GM23248 (cell line): ENCODE results near the gene MYO18B. TPM values are rescaled to one million over a fixed set of nuclear protein-coding genes. Genes with fewer than 3 reads are reported as not detected.

ENCODE experiments used
- DNase-seq: peaks from one replicate; pipeline ENCODE4 v3.0.0-alpha.2; 2015
- H2AFZ ChIP-seq: fragments of 200-600 bp; sonication (generic); 2 replicates; pipeline ENCODE4 v1.6.1; 2016; ENCODE audit warnings: antibody characterized with exemption
- H3F3A ChIP-seq: fragments of 200-600 bp; sonication (generic); 2 replicates; pipeline ENCODE4 v1.6.1; 2016; ENCODE audit warnings: mild to moderate bottlenecking, antibody characterized with exemption, mixed run types; ENCODE audit not compliant: insufficient read depth
- H3K27ac ChIP-seq: fragments of 200-600 bp; sonication (generic); 2 replicates; pipeline ENCODE4 v1.5.1; 2016; ENCODE audit warnings: mild to moderate bottlenecking
- H3K27me3 ChIP-seq: fragments of 200-600 bp; sonication (generic); replicated peaks from 2 replicates; pipeline ENCODE4 v1.6.1; 2016; ENCODE audit warnings: mild to moderate bottlenecking; ENCODE audit not compliant: insufficient read depth
- H3K36me3 ChIP-seq: fragments of 200-600 bp; sonication (generic); 2 replicates; pipeline ENCODE4 v1.6.1; 2016; ENCODE audit warnings: low read depth, mild to moderate bottlenecking
- H3K4me1 ChIP-seq: fragments of 200-600 bp; sonication (generic); 2 replicates; pipeline ENCODE4 v1.6.1; 2016; ENCODE audit warnings: mild to moderate bottlenecking; ENCODE audit not compliant: insufficient read depth
- H3K4me2 ChIP-seq: fragments of 200-600 bp; sonication (generic); one replicate; pipeline ENCODE4 v1.6.1; 2016; ENCODE audit warnings: mild to moderate bottlenecking; ENCODE audit not compliant: unreplicated experiment
- H3K4me3 ChIP-seq: fragments of 200-600 bp; sonication (generic); 2 replicates; pipeline ENCODE4 v1.5.1; 2016; ENCODE audit warnings: mild to moderate bottlenecking
- H3K79me2 ChIP-seq: fragments of 200-600 bp; sonication (generic); 2 replicates; pipeline ENCODE4 v1.6.1; 2016; ENCODE audit warnings: mild to moderate bottlenecking; ENCODE audit not compliant: insufficient read depth
- H3K9ac ChIP-seq: fragments of 200-600 bp; sonication (generic); 2 replicates; pipeline ENCODE4 v1.6.1; 2016; ENCODE audit warnings: mild to moderate bottlenecking
- H3K9me2 ChIP-seq: fragments of 200-600 bp; sonication (generic); 2 replicates; pipeline ENCODE4 v1.6.1; 2016; ENCODE audit warnings: mixed run types, mild to moderate bottlenecking, moderate library complexity; ENCODE audit not compliant: insufficient read depth
- H3K9me3 ChIP-seq: fragments of 200-600 bp; sonication (generic); one replicate; pipeline ENCODE4 v1.6.1; 2017; ENCODE audit warnings: low read depth
- H4K20me1 ChIP-seq: fragments of 200-600 bp; sonication (generic); 2 replicates; pipeline ENCODE4 v1.6.0; 2016; ENCODE audit not compliant: insufficient read depth
- EZH2 ChIP-seq: fragments of 200-600 bp; sonication (generic); IDR thresholded peaks from 2 replicates; pipeline ENCODE4 v1.6.1; 2018; ENCODE audit warnings: antibody characterized with exemption, mild to moderate bottlenecking; ENCODE audit not compliant: insufficient read depth, poor library complexity, severe bottlenecking
- EZH2phosphoT487 ChIP-seq: fragments of 200-600 bp; sonication (generic); IDR thresholded peaks from 2 replicates; pipeline ENCODE4 v1.6.1; 2018; ENCODE audit warnings: antibody characterized with exemption, moderate library complexity, mild to moderate bottlenecking, low read depth; ENCODE audit not compliant: insufficient read depth
- WGBS, 2 experiments: methylation state at CpG; one replicate each; pipeline ENCODE4 v1.1.6; 2015 to 2017; ENCODE audit warnings: low lambda C conversion rate in 2 of 2, low coverage in 1 of 2; ENCODE audit errors: missing lambda C conversion rate in 2 of 2; 5-methylcytosine and 5-hydroxymethylcytosine counted together
- in situ Hi-C: fragments of 300-500 bp; cut with MboI; formaldehyde crosslinking; loops from 2 replicates; pipeline ENCODE4 v1.15.0; 2020
- polyA plus RNA-seq: library from polyadenylated mRNA; unstranded; fragments of >200 nt; fragmentation: Nextera tagmentation; extraction: Ambion mirVana; gene quantifications from 2 replicates; pipeline ENCODE4 v1.2.1, GENCODE V29; 2016
- total RNA-seq: library from RNA; depleted of rRNA; stranded (reverse); fragments of >200 nt; shearing (Covaris generic); gene quantifications from 2 replicates; pipeline ENCODE4 v1.2.3, GENCODE V29; 2014

Gene MYO18B
- total and polyA plus RNA-seq, 2 experiments from 2014 or later: not detected

DNA sequence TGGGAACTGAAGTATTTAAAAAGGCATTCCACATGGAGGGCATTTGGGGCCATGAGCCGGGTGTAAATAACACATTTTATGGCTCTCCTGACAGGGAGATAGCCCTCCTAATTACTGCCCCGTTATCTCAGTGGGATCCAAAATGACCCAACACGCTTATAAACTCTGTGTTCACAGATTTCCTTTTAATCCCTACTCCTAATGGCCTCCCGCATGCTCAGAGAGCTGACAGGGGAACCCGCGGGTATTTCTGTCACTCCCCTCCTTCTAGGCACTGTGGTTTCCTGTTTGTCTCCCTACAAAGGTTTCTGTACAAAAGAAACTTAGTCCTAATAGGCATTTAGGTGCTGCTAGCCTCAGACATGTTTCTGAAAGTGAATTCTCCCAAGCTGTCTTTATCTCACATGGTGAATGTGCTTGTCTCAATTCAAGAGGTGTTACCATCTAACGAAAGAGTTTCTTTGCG, 224.5 kb downstream of the MYO18B start:
- in situ Hi-C loops: no loop called here
- no peaks in the 10 kb centered on the region for H3K79me2 ChIP-seq
- TF ChIP-seq EZH2 (no peak), EZH2phosphoT487 (no peak)
- H3K9ac ChIP-seq: no peak overlapping the region
- no peak overlapping the region for H3K4me3 ChIP-seq
- DNase-seq: no peak
- H2AFZ ChIP-seq: no peak overlapping the region
- H3K27me3 ChIP-seq: no peaks in the 10 kb centered on the region
- no peaks in the 10 kb centered on the region for H3K36me3 ChIP-seq
- H3K27ac ChIP-seq: no peak overlapping the region
- H3K9me3 ChIP-seq: no peaks in the 10 kb centered on the region
- no peaks in the 10 kb centered on the region for H3K9me2 ChIP-seq
- H3F3A ChIP-seq: no peaks in the 10 kb centered on the region
- no peak overlapping the region for H3K4me2 ChIP-seq
- 13 to 19% methylated on average over 8 of the region's 8 CpGs for WGBS, 2 experiments
- no peaks in the 10 kb centered on the region for H4K20me1 ChIP-seq
- no peaks in the 10 kb centered on the region for H3K4me1 ChIP-seq

DNA sequence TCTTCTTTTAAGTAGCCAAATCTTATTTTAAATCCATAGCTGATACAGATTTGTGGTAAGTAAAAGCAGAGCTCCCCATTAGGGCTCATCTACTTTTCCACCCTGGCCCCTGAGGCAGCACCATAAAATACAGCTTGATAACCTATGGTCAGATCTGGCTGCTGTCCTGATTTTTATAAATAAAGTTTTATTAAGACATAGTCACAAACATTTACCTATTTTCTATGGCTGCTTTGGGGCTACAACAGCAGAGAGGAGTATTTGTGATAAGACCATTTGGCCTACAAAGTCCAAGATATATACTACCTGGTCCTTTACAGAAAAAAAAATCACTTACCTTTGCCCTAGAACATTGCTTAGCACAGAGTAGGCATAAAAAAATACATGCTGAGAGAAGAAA, 227.3 kb downstream of the MYO18B start:
- no peak for DNase-seq
- Histone ChIP-seq H4K20me1 (no peaks in the 10 kb centered on the region), H3F3A (no peaks in the 10 kb centered on the region), H3K9ac (no peak overlapping the region), H3K27me3 (no peaks in the 10 kb centered on the region), H3K36me3 (no peaks in the 10 kb centered on the region), H3K4me3 (no peak overlapping the region), H3K79me2 (no peaks in the 10 kb centered on the region), H3K4me1 (no peaks in the 10 kb centered on the region), H3K9me2 (no peaks in the 10 kb centered on the region), H3K4me2 (no peak overlapping the region), H3K27ac (no peak overlapping the region), H2AFZ (no peak overlapping the region), H3K9me3 (no peaks in the 10 kb centered on the region)
- in situ Hi-C loops: no loop called here
- TF ChIP-seq EZH2 (no peak), EZH2phosphoT487 (no peak)

- H3K4me2 ChIP-seq: no peak overlapping the region
- no peak for DNase-seq
- no peaks in the 10 kb centered on the region for H3K9me3 ChIP-seq
These were observed 227.9 kb downstream of the MYO18B start for GRCh38 chr22:25969901-25970300.

DNA sequence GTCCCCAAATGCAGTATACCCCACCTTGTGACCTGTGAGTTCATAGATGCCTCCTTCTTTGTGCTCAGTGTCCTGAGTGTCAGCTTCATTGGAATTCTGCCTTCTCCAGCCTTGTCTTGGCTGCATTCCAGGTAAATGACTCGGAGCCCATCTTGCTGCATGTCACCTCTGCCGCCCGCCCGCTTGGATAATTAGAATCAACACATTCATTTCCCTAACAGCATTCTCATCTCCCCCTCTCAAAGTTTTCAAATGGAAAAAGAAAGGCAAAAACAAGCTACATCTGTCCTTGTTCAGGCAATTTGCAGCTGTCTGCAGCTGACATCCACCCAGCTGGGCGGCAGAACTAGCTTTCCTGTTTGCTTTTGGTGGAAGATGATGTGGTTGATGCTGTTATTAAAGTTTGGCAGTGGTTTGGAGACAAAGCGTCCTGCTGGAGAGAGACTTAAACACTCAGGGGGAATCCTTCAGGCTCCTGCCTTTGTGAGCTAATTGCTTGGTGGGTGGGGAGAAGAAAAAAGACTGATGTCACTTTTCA, 228.5 kb downstream of the MYO18B start:
- no peak overlapping the region for H3K9ac ChIP-seq
- H3K27ac ChIP-seq: no peak overlapping the region
- H3K79me2 ChIP-seq: no peaks in the 10 kb centered on the region
- no peaks in the 10 kb centered on the region for H3K9me3 ChIP-seq
- no peaks in the 10 kb centered on the region for H3F3A ChIP-seq
- DNase-seq: no peak
- H3K4me2 ChIP-seq: no peak overlapping the region
- WGBS, 2 experiments: 2 to 3% methylated on average over 6 of the region's 6 CpGs
- H4K20me1 ChIP-seq: no peaks in the 10 kb centered on the region
- no peak overlapping the region for H2AFZ ChIP-seq
- in situ Hi-C loops: no loop called here
- H3K27me3 ChIP-seq: no peaks in the 10 kb centered on the region
- no peaks in the 10 kb centered on the region for H3K4me1 ChIP-seq
- no peak overlapping the region for H3K4me3 ChIP-seq
- no peaks in the 10 kb centered on the region for H3K9me2 ChIP-seq
- no peak for TF ChIP-seq EZH2phosphoT487
- no peak for TF ChIP-seq EZH2
- no peaks in the 10 kb centered on the region for H3K36me3 ChIP-seq

More at GRCh38 chr22:25969901-25970300, 227.9 kb downstream of the MYO18B start:
- no peaks in the 10 kb centered on the region for H3F3A ChIP-seq
- no peaks in the 10 kb centered on the region for H3K9me2 ChIP-seq
- H3K27me3 ChIP-seq: no peaks in the 10 kb centered on the region
- in situ Hi-C loops: no loop called here
- no peak overlapping the region for H3K27ac ChIP-seq
- no peak overlapping the region for H2AFZ ChIP-seq
- WGBS, 2 experiments: 20 to 22% methylated on average over 2 of the region's 2 CpGs
- no peaks in the 10 kb centered on the region for H3K36me3 ChIP-seq
- TF ChIP-seq EZH2phosphoT487 (no peak), EZH2 (no peak)
- no peak overlapping the region for H3K4me3 ChIP-seq
- no peaks in the 10 kb centered on the region for H4K20me1 ChIP-seq
- no peaks in the 10 kb centered on the region for H3K4me1 ChIP-seq
- no peaks in the 10 kb centered on the region for H3K79me2 ChIP-seq
- H3K9ac ChIP-seq: no peak overlapping the region
